Measurements from ENCODE around the gene MYL2. TPM values are rescaled to one million over a fixed set of nuclear protein-coding genes. Genes with fewer than 3 reads are reported as not detected.

Gene MYL2
- total RNA-seq, 1 experiment from 2014 or later = 0.39 TPM

DNA sequence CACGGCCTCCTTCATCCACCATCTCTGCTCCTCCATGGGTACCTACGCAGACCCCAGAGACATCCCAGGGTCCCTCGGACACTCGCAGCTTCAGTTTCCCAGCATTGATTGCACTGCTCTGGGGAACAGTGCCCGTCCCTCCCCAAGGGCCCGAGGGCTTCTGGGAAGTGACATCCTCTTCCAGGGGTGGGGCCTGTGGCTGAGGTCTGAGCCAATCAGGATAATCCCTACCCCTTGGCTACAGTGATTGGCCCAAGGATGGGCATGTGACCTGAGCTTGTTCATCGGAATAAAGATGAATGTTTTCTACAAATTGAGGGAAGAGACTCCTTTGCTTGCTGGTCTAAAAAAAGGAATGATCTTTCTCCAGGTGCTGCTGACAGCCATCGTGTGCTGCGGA lies 37.3 kb upstream of the MYL2 start:
- no peaks in the 10 kb centered on the region for H3K36me3 ChIP-seq (ENCODE audit: control insufficient read depth in 1 of 2, insufficient read depth in 2 of 2, low read length in 2 of 2)
- BruUV-seq (replicated peaks) = no TSS peak
- H3K4me2 ChIP-seq (ENCODE audit: low read length) = no peak overlapping the region
- no peaks in the 10 kb centered on the region for H3K27me3 ChIP-seq (ENCODE audit: insufficient read depth, low read length)
- ChIA-PET POLR2A (no interaction called here), CTCF (no interaction called here), RAD21 (ENCODE audit: low non-redundant PET in 1 of 2, low total read pairs in 2 of 2, uncharacterized antibody in 2 of 2, unreplicated experiment in 2 of 2) (no interaction called here)
- no peaks in the 10 kb centered on the region for H3K9me3 ChIP-seq (ENCODE audit: control insufficient read depth in 1 of 2, insufficient read depth in 1 of 2, low read depth in 1 of 2, low read length in 2 of 2)
- H3K27ac ChIP-seq (ENCODE audit: low read depth, low read length) = no peak overlapping the region
- H2AFZ ChIP-seq (ENCODE audit: low read depth, low read length, poor library complexity, severe bottlenecking) = no peak overlapping the region
- no peaks in the 10 kb centered on the region for H3K79me2 ChIP-seq (ENCODE audit: insufficient read depth, low read length)
- intact Hi-C loops (cut with micrococcal nuclease) = no loop called here
- ATAC-seq (peak; percentile 78), DNase-seq (ENCODE audit: low read depth, low spot score) (no peak)
- H4K20me1 ChIP-seq (ENCODE audit: insufficient read depth) = no peaks in the 10 kb centered on the region
- no peaks in the 10 kb centered on the region for H3K9me2 ChIP-seq (ENCODE audit: insufficient read depth)
- no peak overlapping the region for H3K4me3 ChIP-seq (replicated peaks in 1 of 2; ENCODE audit: low read depth in 1 of 2, low read length in 2 of 2)
- no peak overlapping the region for H3K9ac ChIP-seq (ENCODE audit: low read length)
- peaks cover 0 to 3% of the 10 kb centered on the region in 2 experiments; a peak in 2 of 4 replicates for H3K4me1 ChIP-seq (ENCODE audit: control insufficient read depth in 1 of 2, insufficient read depth in 2 of 2, low read length in 2 of 2)
- TF ChIP-seq, protein P1, sequence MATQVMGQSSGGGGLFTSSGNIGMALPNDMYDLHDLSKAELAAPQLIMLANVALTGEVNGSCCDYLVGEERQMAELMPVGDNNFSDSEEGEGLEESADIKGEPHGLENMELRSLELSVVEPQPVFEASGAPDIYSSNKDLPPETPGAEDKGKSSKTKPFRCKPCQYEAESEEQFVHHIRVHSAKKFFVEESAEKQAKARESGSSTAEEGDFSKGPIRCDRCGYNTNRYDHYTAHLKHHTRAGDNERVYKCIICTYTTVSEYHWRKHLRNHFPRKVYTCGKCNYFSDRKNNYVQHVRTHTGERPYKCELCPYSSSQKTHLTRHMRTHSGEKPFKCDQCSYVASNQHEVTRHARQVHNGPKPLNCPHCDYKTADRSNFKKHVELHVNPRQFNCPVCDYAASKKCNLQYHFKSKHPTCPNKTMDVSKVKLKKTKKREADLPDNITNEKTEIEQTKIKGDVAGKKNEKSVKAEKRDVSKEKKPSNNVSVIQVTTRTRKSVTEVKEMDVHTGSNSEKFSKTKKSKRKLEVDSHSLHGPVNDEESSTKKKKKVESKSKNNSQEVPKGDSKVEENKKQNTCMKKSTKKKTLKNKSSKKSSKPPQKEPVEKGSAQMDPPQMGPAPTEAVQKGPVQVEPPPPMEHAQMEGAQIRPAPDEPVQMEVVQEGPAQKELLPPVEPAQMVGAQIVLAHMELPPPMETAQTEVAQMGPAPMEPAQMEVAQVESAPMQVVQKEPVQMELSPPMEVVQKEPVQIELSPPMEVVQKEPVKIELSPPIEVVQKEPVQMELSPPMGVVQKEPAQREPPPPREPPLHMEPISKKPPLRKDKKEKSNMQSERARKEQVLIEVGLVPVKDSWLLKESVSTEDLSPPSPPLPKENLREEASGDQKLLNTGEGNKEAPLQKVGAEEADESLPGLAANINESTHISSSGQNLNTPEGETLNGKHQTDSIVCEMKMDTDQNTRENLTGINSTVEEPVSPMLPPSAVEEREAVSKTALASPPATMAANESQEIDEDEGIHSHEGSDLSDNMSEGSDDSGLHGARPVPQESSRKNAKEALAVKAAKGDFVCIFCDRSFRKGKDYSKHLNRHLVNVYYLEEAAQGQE (IDR thresholded peaks at IDR 0.05; ENCODE audit: low read depth) = no peak
- TF ChIP-seq, protein P2, sequence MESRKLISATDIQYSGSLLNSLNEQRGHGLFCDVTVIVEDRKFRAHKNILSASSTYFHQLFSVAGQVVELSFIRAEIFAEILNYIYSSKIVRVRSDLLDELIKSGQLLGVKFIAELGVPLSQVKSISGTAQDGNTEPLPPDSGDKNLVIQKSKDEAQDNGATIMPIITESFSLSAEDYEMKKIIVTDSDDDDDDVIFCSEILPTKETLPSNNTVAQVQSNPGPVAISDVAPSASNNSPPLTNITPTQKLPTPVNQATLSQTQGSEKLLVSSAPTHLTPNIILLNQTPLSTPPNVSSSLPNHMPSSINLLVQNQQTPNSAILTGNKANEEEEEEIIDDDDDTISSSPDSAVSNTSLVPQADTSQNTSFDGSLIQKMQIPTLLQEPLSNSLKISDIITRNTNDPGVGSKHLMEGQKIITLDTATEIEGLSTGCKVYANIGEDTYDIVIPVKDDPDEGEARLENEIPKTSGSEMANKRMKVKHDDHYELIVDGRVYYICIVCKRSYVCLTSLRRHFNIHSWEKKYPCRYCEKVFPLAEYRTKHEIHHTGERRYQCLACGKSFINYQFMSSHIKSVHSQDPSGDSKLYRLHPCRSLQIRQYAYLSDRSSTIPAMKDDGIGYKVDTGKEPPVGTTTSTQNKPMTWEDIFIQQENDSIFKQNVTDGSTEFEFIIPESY (IDR thresholded peaks at IDR 0.05; ENCODE audit: extremely low read depth, insufficient replicate concordance, low read length) = no peak
- TF ChIP-seq RAD21 (IDR thresholded peaks at IDR 0.05; ENCODE audit: low read depth) = no peak
- no peak for TF ChIP-seq FOSL1 (IDR thresholded peaks at IDR 0.05; ENCODE audit: low read depth)
